Neural crest cell (in vitro differentiated cells): ENCODE data around the gene SCAMP1. TPM values are rescaled to one million over a fixed set of nuclear protein-coding genes. Genes with fewer than 3 reads are reported as not detected.

Source experiments
- DNase-seq: peaks from one replicate; pipeline ENCODE4 v3.0.0; 2021; ENCODE audit warnings: low read depth, mixed read lengths, low spot score
- H3K27ac Mint-ChIP-seq: one replicate; pipeline ENCODE4 v1.8.0; 2021; ENCODE audit warnings: mild to moderate bottlenecking, mixed read lengths; ENCODE audit not compliant: unreplicated experiment
- H3K27me3 Mint-ChIP-seq: 2 replicates; pipeline ENCODE4 v1.8.0; 2021; ENCODE audit warnings: low read depth, mild to moderate bottlenecking, mixed read lengths
- H3K36me3 Mint-ChIP-seq: 2 replicates; pipeline ENCODE4 v1.8.0; 2021; ENCODE audit warnings: low read depth, mild to moderate bottlenecking, mixed read lengths
- H3K4me1 Mint-ChIP-seq: 2 replicates; pipeline ENCODE4 v1.8.0; 2021; ENCODE audit warnings: mixed read lengths
- H3K4me3 Mint-ChIP-seq: one replicate; pipeline ENCODE4 v1.8.0; 2021; ENCODE audit warnings: mild to moderate bottlenecking, mixed read lengths
- H3K9me3 Mint-ChIP-seq: 2 replicates; pipeline ENCODE4 v1.8.0; 2021; ENCODE audit warnings: mixed read lengths
- total RNA-seq: library from RNA; stranded (reverse); gene quantifications from 2 replicates; pipeline ENCODE4 v1.2.1, GENCODE V29; 2021
- TF ChIP-seq, protein P1 (sequence below): fragments of 200-600 bp; sonication (generic); conservative IDR thresholded peaks from 2 replicates; pipeline ENCODE4 v1.5.0; 2021; ENCODE audit warnings: antibody characterized with exemption, mild to moderate bottlenecking

SCAMP1 gene
- total RNA-seq, 1 donor from 2014 or later = 30.7 TPM

DNA sequence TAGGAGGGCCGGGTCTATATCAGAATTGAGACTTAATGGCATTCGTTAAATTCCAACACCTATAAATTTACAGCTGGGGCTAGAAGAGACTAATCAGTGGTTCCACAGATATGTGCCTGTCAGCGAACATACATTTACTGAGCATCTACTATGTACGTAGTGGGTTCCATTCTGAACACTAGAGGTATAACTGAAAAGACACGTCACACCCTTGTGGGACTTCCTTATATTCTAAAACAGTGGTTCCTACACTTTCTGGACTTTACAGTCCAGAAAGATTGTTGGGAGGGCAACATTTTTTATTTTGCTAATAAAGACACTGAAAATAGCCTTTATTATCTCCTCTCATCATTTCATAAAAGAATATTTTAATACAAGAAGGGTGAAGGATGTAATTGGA is 140.5 kb downstream of the SCAMP1 start:
- no peak for DNase-seq
- Mint-ChIP-seq H3K4me3 (no peak overlapping the region), H3K27me3 (no peaks in the 10 kb centered on the region), H3K36me3 (no peaks in the 10 kb centered on the region), H3K4me1 (peaks cover 50% of the 10 kb centered on the region), H3K27ac (no peak overlapping the region), H3K9me3 (no peaks in the 10 kb centered on the region)
- TF ChIP-seq, protein P1, sequence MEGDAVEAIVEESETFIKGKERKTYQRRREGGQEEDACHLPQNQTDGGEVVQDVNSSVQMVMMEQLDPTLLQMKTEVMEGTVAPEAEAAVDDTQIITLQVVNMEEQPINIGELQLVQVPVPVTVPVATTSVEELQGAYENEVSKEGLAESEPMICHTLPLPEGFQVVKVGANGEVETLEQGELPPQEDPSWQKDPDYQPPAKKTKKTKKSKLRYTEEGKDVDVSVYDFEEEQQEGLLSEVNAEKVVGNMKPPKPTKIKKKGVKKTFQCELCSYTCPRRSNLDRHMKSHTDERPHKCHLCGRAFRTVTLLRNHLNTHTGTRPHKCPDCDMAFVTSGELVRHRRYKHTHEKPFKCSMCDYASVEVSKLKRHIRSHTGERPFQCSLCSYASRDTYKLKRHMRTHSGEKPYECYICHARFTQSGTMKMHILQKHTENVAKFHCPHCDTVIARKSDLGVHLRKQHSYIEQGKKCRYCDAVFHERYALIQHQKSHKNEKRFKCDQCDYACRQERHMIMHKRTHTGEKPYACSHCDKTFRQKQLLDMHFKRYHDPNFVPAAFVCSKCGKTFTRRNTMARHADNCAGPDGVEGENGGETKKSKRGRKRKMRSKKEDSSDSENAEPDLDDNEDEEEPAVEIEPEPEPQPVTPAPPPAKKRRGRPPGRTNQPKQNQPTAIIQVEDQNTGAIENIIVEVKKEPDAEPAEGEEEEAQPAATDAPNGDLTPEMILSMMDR = no peak

DNA sequence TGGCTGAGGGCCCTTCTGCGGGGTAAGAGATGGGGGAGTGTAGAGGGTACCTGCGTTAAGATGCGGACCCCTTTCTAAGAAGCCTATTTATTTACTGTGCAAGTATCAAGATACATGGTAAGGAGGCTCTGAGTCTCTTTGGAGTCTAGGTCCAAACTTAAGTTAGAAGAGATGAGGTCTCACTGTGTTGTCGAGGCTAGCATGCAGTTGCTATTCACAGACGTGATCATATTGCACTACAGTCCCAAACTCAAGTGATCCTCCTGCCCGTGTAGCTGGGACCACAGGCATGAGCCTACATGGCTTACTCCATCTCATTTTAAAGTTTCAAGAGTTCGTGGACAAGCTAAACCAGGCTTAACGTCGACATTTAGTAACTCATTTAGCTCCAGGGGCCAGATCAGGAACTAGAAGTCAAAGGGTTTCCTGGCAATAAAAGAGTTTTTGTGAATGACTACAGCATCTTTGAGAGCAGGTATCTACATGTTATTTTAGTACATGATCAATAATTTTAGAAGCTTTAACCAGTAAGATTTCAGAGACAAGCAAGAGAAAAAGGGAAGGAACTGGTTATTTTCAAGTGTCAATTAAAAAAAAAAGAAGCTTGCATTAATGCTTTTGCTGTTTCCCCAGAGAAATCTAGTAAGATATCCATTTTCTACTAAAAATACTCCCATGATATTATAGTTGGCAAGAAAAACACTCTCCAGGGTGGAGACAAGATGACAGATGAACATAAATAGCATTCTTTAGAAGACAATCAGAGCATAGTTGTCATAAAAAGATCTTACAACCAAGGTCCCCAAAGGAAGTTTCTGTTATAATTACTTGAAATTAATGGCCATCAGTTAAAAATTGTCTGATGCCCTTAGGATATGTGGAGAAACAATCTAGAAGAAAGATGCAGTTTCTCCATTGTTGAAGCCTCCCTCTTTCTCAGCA is 141.3 kb downstream of the SCAMP1 start:
- Mint-ChIP-seq H3K27ac (no peak overlapping the region), H3K4me3 (no peak overlapping the region), H3K27me3 (no peaks in the 10 kb centered on the region), H3K4me1 (peaks cover 49% of the 10 kb centered on the region), H3K9me3 (no peaks in the 10 kb centered on the region), H3K36me3 (no peaks in the 10 kb centered on the region)
- DNase-seq = no peak
- TF ChIP-seq, protein P1 = no peak

DNA sequence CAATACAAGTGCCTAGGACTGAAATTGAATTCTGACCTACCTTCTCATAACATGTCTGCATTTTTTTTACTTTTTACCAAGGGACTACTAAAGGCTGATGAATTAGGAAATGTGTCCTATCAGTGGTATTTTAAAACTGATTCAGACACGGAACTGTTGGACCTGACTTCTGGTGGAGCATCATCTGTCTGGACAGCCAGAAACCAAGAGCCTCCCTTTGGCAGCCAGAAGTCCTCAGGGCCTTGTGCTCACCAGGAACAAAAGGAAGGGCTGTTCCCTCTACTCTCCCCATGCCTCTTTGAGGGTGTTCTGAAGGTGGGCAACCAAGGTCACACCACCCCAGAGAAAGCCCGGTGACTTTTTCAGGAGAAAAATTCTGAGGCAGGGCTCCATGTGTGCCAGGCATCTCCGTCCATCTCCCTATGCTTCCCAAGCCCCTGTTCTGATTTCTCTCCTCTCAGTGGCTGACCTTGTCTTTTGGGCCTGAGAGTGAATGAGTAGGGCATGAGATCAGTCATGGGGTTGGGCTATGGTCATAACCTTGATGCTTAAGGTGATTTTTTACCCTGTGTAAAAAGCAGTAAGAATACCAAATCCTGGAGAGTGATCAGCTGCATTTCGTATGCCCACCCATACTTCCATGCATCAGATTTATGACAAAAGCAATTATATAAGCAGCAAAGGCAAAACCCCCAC is 143.7 kb downstream of the SCAMP1 start:
- H3K4me1 Mint-ChIP-seq = peaks cover 54% of the 10 kb centered on the region
- no peak overlapping the region for H3K27ac Mint-ChIP-seq
- no peak for DNase-seq

DNA sequence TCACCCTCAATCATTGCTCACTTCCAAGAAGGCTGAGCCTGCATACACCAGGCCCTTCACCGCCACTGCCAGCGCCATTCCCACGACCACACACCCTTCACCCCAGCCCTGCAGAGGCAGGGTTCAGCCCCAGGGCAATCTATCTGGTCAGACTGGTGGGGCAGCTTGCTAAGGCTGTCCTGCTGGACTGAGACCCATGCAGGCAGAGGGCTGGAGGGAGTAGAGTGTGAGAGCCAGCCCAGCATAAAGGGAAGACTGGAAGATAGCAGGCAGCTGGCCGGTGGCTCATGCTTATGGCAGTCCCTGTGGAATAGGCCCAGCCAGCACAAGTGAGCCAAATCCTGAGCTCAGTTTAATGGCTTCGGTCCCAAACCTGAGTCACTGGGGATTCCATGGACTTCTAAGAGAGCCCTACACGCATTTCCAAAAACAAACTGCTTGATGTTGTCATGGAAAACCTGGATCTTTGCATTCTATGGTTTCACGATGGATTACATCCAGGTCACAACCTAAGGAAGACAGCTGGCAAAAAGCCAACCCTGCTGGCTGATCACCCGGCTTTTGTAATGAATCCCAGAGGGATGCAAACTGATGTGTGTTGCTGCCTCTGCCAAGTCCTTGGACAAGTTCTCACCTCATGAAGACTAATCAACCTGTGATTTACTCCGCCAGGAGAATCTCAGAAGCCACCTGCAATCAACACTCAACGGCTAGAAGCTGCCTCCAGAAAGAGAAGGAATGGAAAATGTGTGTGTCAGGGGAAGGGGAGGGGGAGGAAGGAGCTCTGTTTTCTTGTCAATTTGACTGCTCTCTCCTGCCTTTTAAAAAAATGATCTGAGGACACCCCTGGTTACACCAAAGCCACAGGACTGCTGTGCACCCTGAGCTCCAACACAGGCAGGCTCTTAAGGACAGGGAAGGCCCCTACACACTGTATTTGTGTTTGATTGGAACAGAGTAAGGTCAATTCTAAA is 144.6 kb downstream of the SCAMP1 start:
- Mint-ChIP-seq H3K27ac (peak overlapping the region; percentile 66), H3K4me1 (peaks cover 62% of the 10 kb centered on the region), H3K27me3 (peaks cover 9% of the 10 kb centered on the region), H3K4me3 (no peak overlapping the region), H3K9me3 (no peaks in the 10 kb centered on the region), H3K36me3 (no peaks in the 10 kb centered on the region)
- TF ChIP-seq, protein P1 = no peak
- no peak for DNase-seq

More for the DNA sequence above, 143.7 kb downstream of the SCAMP1 start:
- peaks cover 2% of the 10 kb centered on the region for H3K27me3 Mint-ChIP-seq
- H3K36me3 Mint-ChIP-seq = no peaks in the 10 kb centered on the region
- TF ChIP-seq, protein P1 = no peak
- H3K9me3 Mint-ChIP-seq = no peaks in the 10 kb centered on the region
- no peak overlapping the region for H3K4me3 Mint-ChIP-seq

DNA sequence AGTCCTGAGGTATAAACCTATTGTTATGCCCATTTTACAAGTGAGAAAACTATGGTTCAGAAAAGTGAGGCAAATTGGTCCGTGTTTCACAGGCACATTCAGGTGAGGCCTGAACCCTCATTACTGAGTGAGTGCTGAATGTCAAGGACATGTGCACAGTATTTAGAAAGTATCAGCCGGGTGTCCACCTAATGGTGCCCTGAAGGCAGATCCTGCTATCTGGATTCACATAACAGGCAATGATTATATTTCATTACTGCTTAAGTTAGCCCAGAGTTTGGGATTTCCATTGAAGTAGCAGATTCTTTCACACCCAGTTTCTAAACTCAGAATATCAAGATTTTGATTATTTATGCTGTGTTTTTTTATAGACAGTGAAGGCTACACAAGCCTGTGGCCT is 145.4 kb downstream of the SCAMP1 start:
- TF ChIP-seq, protein P1 = no peak
- DNase-seq = no peak
- no peaks in the 10 kb centered on the region for H3K9me3 Mint-ChIP-seq
- peaks cover 15% of the 10 kb centered on the region for H3K27me3 Mint-ChIP-seq
- H3K4me3 Mint-ChIP-seq = no peak overlapping the region
- H3K4me1 Mint-ChIP-seq = peaks cover 70% of the 10 kb centered on the region
- no peak overlapping the region for H3K27ac Mint-ChIP-seq
- no peaks in the 10 kb centered on the region for H3K36me3 Mint-ChIP-seq
